Fibroblast of mammary gland (primary cell): ENCODE results near the gene PLXNC1.

Experiments
- DNase-seq: peaks from one replicate; pipeline ENCODE4 v3.0.0-alpha.2; 2010; ENCODE audit warnings: low read depth
- H3K4me3 ChIP-seq: 2 replicates; pipeline ENCODE4 v1.5.1; 2011; ENCODE audit warnings: low read depth, mild to moderate bottlenecking, low read length, moderate library complexity; ENCODE audit not compliant: control insufficient read depth
- CTCF ChIP-seq: conservative IDR thresholded peaks from 2 replicates; pipeline ENCODE4 v1.5.1; 2011; ENCODE audit warnings: low read depth, low read length, inconsistent platforms; ENCODE audit not compliant: control insufficient read depth, insufficient read depth

The PLXNC1 gene

GRCh38 chr12:94264736-94265485 is 116.5 kb downstream of the PLXNC1 start:
- no peak for DNase-seq
- TF ChIP-seq CTCF: no peak
- H3K4me3 ChIP-seq: no peak overlapping the region

GRCh38 chr12:94265539-94265938 is 117.2 kb downstream of the PLXNC1 start:
- no peak overlapping the region for H3K4me3 ChIP-seq
- no peak for TF ChIP-seq CTCF
- peak; percentile 42 for DNase-seq

GRCh38 chr12:94265966-94266745 is 117.8 kb downstream of the PLXNC1 start:
- DNase-seq: no peak
- TF ChIP-seq CTCF: no peak
- no peak overlapping the region for H3K4me3 ChIP-seq

- DNase-seq: peak; percentile 95
- TF ChIP-seq CTCF: no peak
Observed at GRCh38 chr12:94266796-94267536, 118.6 kb downstream of the PLXNC1 start.

GRCh38 chr12:94267537-94267872 is 119.1 kb downstream of the PLXNC1 start:
- no peak for DNase-seq
- no peak for TF ChIP-seq CTCF
- no peak overlapping the region for H3K4me3 ChIP-seq

More at GRCh38 chr12:94266796-94267536, 118.6 kb downstream of the PLXNC1 start:
- H3K4me3 ChIP-seq: no peak overlapping the region

GRCh38 chr12:94267921-94268471 is 119.6 kb downstream of the PLXNC1 start:
- peak; percentile 23 for DNase-seq
- no peak overlapping the region for H3K4me3 ChIP-seq
- TF ChIP-seq CTCF: no peak
